ENCODE data around the gene DNAJC5. TPM values are rescaled to one million over a fixed set of nuclear protein-coding genes. Genes with fewer than 3 reads are reported as not detected.
"Not testable (repeated sequence)": the region's sequence is repeated elsewhere in the genome, so short reads cannot be mapped to it uniquely, and the experiment has no call there.

DNAJC5 gene
- total RNA-seq, 1 donor from 2014 or later: 42.3 TPM

DNA sequence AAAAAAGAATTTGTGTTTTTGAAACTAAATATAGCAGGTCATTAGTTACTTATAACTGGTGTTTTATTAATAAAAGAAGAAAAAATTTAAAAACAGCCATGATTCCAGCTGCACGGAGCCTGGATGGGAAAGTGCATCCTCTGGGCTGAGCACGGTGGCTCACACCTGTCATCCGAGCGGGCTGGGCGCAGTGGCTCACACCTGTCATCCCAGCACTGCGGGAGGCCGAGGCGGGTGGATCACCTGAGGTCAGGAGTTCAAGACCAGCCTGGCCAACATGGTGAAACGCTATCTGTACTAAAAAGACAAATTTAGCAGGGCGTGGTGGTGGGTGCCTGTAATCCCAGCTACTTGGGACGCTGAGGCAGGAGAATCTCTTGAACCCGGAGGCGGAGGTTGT lies 14.0 kb upstream of the DNAJC5 start:
- ATAC-seq (ENCODE audit: poor library complexity); DNase-seq; intact Hi-C loops (cut with DNase I): not testable (repeated sequence)

DNA sequence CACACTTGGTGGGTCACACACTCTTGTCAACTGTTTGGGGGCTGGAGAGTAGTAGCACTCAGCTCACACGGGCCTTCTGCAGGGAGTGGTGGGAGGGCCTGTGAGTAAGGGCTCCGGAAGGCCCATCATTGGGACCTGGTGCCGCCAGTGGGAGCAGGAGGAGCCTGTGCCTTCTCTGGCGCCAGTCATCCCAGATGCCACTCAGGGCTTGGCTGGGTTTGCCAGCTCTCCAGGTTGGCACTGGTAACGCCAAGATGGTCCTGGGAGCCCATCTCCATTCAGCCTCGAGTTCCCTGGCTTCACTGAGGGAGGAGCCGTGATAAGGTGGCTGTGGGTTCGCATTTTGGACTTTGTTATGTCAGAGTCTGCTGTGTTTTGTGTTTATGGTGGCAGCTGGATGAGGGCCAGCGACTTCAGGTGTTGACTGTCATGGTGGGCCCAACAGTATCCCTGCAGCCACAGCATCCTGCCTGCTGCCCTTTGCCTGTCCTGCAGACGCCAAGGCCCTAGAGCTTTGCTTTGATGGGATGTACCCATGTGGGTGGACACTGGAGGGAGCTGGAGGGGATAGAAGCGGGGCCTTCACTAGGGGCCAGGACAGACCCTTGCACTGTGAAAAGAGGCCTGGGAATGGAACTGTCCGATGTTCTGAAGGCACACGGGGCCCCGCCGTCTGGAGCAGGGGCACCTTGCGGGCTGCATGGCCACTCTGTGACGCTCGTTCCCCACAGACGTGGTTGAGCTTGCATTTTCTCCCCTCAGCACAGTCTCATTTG lies 13.3 kb upstream of the DNAJC5 start:
- ATAC-seq (ENCODE audit: poor library complexity) (no peak), DNase-seq (no peak)
- intact Hi-C loops (cut with DNase I): no loop called here

DNA sequence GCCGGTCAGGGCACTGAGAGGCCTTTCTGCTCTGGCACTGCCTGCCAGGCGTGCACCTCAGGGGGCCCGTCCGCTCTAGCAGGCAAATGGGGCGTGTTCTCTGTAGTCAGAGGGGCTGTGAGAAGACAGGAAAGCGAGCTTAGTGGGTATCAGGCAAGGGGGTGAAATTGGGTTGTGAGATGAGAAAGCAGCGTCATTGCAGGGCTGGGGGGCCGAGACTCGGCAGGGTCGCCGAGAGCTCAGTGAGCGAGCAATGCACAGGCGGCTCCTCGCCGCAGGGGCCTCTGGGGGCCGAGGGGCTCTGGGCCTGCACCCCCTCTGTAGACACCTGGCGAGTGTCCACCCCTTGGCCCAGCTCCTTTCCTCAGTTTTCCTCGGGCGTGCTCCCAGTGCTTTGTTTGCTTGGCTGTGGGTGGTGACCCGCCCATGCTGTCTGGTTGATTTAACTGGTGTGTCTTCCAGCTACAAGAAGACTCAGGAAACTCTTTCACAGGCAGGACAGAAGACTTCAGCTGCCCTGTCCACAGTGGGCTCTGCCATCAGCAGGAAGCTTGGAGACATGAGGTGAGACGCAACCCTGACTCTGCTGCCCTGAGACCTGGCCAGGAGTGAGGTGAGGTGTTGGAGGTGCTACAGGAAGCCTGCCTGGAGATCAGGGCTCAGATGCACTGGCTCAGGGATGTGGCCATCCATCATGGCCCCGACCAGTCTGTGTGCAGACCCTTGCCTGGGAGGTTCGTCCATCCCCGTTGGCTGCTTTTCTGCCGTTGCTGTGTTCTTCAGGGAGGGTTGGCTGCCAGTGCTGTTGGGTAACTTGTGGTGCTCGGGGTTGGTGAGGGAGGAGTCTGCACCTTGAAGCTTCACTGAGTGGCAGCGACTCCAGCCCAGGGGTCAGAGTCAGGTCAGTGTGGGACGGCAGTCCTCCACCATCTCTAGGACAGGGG lies 12.4 kb upstream of the DNAJC5 start:
- DNase-seq: no peak
- no peak for ATAC-seq (ENCODE audit: poor library complexity)
- intact Hi-C loops (cut with DNase I): no loop called here

DNA sequence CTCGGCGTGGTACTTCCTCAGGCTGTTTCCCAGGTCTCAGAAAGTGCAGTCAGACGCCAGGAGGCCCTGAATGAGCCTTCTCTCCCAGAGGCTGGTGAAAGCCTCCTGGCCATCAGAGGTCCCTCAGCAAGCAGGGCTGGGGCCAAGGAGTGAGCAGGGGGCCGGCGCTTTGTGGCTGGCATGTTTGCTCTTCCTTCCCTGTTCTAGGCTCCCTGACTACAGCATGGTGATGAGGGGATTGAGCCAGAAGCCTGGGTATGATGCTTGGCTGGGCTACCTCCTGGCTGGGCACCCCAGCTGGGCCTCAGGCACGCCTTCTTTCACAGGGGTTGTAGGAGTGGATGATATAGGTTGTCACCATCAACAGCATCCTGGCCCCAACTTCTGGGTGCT lies 11.7 kb upstream of the DNAJC5 start:
- DNase-seq: no peak
- ATAC-seq (ENCODE audit: poor library complexity): no peak
- intact Hi-C loops (cut with DNase I): no loop called here

DNA sequence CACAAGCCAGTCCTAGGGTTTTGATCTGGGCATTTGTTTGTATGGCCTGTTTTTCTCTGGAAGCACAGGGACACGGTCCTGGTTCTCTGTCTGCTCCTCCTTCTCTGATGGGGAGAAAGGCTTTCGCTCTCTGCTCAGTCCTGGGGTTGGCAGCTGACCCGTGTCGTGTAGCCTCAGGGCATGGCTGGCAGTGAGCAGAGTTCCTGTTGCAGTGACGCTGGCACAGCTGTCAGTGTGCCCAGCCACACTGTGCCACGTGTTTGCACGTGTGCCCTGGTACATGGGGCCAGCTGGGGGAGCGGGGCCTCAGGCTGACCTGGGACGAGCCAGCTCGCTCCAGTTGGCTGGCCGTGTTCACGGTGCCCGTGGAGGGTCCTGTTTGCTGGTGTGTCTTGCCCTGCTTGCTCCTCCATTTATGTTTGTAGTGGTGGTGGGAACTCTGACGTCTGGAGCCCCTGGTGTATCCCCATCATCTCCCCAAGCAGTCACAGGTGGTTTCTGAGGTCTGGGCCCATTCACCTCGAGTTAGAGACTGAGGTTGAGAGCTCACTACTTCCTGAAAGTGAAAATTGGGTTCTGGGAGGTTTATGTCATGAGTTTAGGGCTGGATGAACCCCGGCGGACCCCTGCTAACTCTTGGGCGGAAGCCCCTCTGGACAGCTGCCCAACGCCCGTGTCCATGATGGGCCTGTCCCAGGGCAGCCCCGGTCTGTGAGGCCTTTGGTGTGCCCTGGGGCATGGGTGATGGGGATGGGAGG lies 10.2 kb upstream of the DNAJC5 start:
- peak; percentile 83 for DNase-seq
- intact Hi-C loops (cut with DNase I): no loop called here
- peak; percentile 92 for ATAC-seq (ENCODE audit: poor library complexity)

DNA sequence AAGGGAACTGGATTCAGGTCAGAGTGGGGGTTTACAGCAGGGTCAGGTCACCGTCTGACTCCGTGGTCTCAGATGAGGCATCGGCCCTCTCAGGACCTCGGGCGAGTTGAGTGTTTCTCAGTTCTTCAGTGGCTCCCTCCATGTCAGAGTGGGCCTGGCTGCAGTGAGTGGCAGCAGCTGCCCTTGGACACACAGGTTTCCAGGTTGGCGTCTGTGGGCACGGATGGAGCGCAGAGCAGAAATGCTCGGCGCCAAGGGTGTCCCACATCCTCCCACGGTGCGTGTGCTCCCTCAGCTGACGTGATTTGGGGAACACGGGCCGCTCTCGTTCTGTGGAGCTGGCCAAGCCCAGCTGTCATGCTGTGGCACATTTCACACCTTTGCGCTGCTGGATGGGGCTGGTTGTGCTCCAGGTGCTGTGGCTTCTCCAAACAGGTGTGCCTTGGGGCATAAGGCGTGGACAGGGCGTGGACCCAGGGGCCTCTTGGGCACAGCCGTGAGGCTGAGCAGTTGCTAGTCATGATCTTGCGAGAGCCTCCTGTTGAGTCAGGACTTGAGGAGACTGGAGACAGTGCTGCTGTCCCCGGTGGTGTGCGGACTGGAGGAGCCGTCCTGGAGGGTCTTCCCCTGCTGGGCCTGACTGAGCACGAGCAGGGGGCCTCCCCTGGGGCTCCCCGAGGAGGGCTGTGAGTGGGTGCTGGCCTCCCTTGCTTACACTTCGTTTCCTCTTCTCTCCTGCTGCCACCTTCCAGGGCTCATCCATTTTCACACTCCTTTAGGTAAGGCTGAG lies 9.5 kb upstream of the DNAJC5 start:
- intact Hi-C loops (cut with DNase I): no loop called here
- DNase-seq (no peak), ATAC-seq (ENCODE audit: poor library complexity) (no peak)

DNA sequence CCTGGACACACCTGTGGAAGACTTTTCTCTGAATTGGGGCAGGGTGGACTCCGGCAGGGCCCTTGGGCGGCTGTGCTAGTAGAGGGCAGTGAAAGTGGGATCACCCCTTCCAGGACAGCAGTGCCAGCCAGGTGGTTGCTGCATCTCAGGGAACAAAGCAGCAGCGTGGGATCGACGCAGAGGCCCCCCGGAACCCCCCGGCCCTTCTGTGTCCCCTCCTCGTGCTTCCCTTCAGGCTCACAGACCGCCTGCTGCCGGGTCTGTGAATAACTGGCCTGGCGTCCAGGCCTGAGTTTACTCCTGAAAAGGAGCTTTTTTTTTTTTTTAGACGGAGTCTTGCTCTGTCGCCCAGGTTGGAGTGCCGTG lies 8.9 kb upstream of the DNAJC5 start:
- DNase-seq: no peak
- ATAC-seq (ENCODE audit: poor library complexity): no peak
- intact Hi-C loops (cut with DNase I): no loop called here

DNA sequence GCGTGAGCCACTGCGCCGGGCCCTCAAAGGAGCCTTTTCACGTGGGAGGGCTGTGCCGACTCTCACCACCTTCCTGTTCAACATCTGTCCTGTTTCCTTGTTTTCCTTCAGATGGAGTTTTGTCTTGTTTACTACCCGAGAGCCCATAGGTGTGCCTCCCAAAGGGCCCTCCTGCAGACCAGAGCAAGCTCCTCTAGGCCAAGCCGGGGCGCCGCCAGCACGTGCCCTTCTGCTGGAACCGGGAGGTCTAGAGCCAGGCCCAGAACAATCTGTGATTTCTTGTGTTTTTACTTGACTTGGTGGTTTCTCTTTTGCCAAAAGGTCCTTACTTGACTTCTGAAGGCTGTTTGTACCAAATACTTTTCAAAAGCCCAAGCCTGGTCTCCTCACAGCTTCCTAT lies 8.0 kb upstream of the DNAJC5 start:
- intact Hi-C loops (cut with DNase I): no loop called here
- ATAC-seq (ENCODE audit: poor library complexity): no peak
- no peak for DNase-seq

DNA sequence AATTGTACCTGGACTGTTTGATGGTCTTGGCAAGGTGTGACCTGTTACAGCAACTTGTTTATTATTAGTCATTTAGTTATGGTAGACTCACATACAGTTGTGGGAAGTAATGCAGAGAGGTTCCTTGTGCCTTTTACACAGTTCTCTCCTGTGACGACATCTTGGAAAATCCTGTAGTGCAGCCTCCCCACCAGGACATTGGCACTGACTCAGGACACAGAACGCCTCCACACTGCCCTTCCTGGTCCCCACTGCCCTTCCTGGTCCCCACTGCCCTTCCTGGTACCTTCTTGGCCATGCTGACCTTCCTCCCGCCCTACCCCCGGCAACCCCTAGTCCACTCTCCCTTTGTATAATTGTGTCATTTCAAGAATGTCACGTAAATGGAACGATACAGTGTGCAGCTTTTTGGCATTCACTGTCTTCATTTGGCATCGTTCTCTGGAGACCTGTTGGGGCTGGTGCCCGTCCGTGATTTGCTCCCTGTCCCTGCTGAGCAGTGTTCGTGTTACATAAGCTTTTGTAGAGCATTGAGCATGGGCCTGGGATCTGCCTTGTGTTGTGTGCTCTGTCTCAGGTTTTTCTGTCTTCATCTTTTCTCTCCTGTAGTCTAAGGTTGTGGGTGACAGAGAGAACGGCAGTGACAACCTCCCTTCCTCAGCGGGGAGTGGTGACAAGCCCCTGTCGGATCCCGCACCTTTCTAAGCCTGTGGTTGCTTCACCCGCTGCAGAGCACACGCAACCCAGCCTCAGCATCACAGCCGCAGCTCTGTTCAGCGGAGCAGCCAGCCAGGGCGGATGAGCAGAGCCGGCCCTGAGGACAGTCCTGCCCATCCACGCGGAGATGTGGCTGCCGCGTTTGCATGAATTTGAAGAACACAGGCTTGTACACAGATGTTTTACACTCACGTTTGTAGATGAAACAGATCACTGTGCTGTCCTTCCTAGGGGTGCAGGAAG lies 5.4 kb upstream of the DNAJC5 start:
- intact Hi-C loops (cut with DNase I): loop anchor here (5.0 kb wide), 1 partner anchor 83 kb away; no protein-coding TSS in a partner anchor
- peak; percentile 21 for ATAC-seq (ENCODE audit: poor library complexity)
- DNase-seq: no peak

DNA sequence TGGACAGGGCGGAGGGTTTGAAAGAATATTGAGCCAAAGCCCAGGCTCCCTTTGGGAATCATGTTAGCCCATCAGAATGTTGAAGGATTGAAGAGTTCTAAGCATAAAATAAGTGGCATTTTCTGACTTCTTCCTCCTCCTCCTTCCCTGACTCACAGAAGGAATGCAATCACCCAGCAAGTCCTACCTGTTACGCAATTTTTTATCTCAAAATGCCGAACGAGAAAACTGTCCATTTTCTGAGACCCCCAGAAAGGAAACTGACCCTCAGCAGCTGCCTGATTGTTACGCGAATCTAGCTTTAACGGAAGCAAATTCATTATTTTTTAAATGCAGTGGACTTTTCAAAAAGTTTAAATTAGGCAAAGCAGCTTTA lies 4.7 kb upstream of the DNAJC5 start:
- ATAC-seq (ENCODE audit: poor library complexity): no peak
- intact Hi-C loops (cut with DNase I): loop anchor here (5.0 kb wide), 1 partner anchor 82 kb away; no protein-coding TSS in a partner anchor
- DNase-seq: no peak

DNA sequence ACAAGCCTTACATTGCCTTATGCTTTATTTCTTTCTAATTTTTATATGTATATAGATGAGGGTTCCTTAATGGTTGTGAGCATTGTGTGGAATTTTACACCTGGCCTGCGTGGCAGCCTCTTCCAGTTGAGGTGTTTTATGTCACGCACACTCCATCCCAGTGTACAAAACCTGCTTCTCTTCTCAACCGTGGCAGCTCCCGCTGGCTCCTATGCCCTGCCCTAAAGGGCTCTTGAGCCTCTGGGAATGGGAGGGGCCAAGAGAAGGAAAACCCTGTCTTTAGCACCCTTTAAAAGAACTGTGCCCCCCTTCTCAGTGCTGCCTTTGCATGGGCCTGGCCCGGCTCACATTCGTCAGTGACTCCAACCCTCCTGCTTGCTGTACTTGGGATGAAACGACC lies 4.3 kb upstream of the DNAJC5 start:
- intact Hi-C loops (cut with DNase I): loop anchor here (5.0 kb wide), 1 partner anchor 82 kb away; no protein-coding TSS in a partner anchor
- DNase-seq: no peak
- no peak for ATAC-seq (ENCODE audit: poor library complexity)

DNA sequence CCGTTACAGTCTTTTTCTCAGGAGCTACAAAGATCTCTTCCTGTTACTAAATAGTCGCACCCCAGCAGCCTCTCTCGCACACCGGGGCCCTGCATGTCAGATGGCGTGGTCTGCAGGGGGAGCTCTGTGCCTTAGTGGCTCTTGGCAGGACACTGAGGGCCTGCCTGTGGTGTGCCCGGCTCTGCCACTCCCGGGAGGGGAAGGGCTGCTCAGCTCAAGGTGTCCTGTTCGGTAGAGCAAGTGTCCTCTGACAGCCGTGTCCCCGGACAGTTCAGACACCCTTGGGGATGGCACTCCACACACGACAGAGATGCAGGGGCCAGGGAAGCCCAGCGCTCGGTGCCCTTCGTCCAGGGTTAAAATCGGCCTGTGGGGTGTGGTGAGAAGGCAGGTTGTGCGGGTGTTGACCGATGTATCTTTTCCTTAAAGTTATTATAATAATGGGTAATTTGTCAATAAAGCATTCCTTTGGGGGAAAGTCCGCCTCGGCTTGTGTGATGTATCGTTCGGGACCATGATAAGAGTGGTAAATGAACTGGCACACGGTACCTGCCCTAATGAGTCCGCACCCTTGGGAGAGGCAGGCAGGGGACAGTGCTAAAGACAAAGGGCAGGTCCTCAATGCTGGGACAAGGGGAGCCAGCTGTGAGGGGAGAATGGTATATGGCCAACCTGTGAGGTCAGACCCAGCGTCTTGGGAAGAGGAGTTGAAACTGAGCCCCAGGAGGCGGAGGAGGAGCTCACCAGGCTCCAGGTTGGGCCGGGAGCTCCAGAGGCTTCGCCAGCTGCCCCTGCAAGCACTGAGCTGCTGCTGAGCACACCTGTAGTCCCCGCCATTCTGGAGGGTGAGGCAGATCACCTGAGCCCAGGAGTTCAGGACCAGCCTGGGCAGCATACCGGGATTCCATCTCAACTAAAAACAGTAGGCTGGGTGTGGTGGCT lies 3.6 kb upstream of the DNAJC5 start:
- intact Hi-C loops (cut with DNase I): loop anchor here (5.0 kb wide), 1 partner anchor 81 kb away; no protein-coding TSS in a partner anchor
- no peak for ATAC-seq (ENCODE audit: poor library complexity)
- DNase-seq: no peak

DNA sequence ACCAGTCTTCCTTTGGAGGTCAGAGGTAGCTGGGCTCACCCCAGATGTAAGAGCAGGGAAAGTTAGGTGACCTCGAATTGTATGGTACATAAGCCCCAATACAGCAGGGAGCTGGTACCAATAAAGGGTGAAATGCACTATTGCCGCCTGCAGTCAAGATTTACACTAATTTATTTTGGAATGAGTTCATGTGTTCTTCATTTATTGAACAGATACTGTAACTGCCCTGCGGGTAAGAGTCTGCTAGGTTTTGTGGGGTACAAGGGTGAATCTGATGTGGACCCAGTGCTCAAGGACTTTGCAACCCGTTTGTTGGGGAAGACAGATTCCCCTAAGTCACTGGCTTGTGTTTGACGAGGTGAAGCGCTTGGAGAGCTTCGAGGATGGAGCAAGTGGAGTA lies 2.5 kb upstream of the DNAJC5 start:
- DNase-seq: no peak
- ATAC-seq (ENCODE audit: poor library complexity): no peak
- intact Hi-C loops (cut with DNase I): loop anchor here (5.0 kb wide), 1 partner anchor 80 kb away; no protein-coding TSS in a partner anchor

DNA sequence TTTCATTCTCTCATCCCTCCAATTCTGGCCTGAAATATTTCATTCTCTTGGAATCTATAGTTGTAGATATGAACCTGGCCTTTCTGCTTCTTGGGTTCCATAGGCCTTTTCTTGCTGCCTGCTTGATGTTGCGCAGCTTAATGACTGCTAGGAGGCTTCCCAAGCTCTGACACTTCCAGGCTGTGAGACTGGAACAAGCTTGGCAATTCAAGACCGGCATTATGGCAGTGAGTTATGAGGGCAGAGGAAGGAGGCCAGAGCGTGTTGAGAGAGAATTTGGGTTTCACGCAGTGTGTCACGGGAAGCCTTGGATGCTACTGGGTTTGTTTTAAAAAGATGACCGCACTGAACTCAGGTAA lies 948 bp upstream of the DNAJC5 start:
- ATAC-seq (ENCODE audit: poor library complexity): no peak
- DNase-seq: no peak
- intact Hi-C loops (cut with DNase I): loop anchor here (5.0 kb wide), 1 partner anchor 78 kb away; no protein-coding TSS in a partner anchor

DNA sequence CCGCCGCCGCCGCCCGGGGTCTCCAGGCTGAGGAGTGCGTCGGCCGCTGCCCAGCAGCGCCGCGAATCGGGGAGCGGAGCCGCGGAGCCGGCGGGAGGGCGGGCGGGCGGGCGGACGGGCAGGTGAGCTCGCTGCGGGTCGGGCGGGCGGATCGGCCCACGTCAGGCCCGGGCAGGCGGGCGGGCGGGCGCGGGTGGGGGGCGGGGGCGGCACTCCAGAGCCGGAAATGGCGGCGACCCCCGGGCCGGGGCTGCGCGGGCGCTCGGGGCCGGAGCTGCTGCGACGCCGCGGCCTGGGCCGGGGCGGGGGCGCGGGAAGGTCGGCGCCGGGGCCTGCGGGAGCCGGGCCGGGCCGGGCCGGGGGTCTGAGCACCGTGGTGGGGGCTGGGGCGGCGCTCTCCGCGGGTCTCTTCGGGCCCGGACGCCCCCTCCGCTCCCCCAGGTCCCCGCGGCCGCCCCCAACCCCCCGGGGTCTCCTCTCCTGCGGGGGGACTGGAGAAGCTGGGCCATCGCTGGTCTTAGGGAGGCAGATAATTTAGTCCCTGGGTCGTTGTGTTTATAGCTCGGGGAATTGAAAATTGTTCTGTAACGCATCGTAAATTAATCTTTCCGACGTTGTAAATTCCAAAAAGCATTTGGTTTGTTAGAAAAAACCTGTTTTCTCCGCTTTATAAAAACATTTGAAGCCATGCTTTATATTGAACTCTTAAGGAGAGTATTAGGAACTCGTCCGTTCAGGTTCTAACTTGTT lies 451 bp downstream of the DNAJC5 start:
- ATAC-seq (ENCODE audit: poor library complexity) (no peak), DNase-seq (no peak)
- intact Hi-C loops (cut with DNase I): no loop called here

DNA sequence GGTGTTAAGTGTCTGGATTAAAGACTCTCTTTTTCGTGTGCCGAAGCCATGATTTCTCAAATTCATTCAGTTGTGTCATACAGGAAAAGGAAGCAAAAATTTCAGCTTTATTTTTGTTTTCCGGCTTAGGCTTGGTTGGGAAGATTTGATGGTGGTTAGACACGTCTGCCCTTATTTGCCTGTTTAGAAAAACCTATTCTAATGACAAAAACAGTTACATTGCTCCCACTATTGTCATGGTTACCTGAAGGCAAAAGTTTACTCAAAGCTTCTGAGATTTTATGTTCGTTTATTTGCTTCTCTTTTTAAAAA lies 982 bp downstream of the DNAJC5 start:
- no peak for DNase-seq
- intact Hi-C loops (cut with DNase I): no loop called here
- ATAC-seq (ENCODE audit: poor library complexity): no peak
